ENCODE data around the gene EGR4.

- TF ChIP-seq CTCF (IDR thresholded peaks at IDR 0.05) = no peak
- TF ChIP-seq POLR2A (IDR thresholded peaks at IDR 0.05) = no peak
These were observed 4.0 kb downstream of the EGR4 start for GRCh38 chr2:73289304-73289703.

Data from tibial nerve (tissue), 3 donors.